A673 (cell line): ENCODE data around the gene ITPR3. TPM values are rescaled to one million over a fixed set of nuclear protein-coding genes. Genes with fewer than 3 reads are reported as not detected.

ENCODE experiments used
- BruUV-seq: library from RNA; stranded (reverse); fragments of 400-500 nt; replicated peaks from 2 replicates; lab custom pipeline; 2021; lab: Mats Ljungman, UMichigan
- CTCF ChIA-PET: fragments of 300-600 bp; sonication (Branson Sonifier 250); formaldehyde crosslinking; loops from one replicate; lab custom pipeline; 2022; ENCODE audit warnings: antibody characterized with exemption; lab: Charles Lee
- POLR2A ChIA-PET: fragments of 300-600 bp; sonication (Branson Sonifier 250); formaldehyde crosslinking; loops from one replicate; lab custom pipeline; 2022; ENCODE audit warnings: antibody characterized with exemption; ENCODE audit not compliant: low non-redundant PET; lab: Charles Lee
- DNase-seq: peaks from one replicate; pipeline ENCODE4 v3.0.0-alpha.2; 2015; ENCODE audit warnings: low spot score
- H3K27ac ChIP-seq: fragments of 200-600 bp; sonication (generic); 2 replicates; pipeline ENCODE4 v1.5.1; 2016; ENCODE audit warnings: mixed run types, low read depth, mild to moderate bottlenecking, mixed read lengths, antibody characterized with exemption, low read length; ENCODE audit not compliant: poor library complexity, severe bottlenecking
- H3K27me3 ChIP-seq: fragments of 200-600 bp; sonication (generic); replicated peaks from 2 replicates; pipeline ENCODE4 v1.6.1; 2017; ENCODE audit warnings: mixed run types, low read depth, mild to moderate bottlenecking, mixed read lengths, antibody characterized with exemption, low read length; ENCODE audit not compliant: insufficient read depth, poor library complexity
- H3K36me3 ChIP-seq: fragments of 200-600 bp; sonication (generic); 2 replicates; pipeline ENCODE4 v1.6.1; 2016; ENCODE audit warnings: mixed run types, mild to moderate bottlenecking, mixed read lengths, antibody characterized with exemption, low read length; ENCODE audit not compliant: insufficient read depth, poor library complexity, severe bottlenecking
- H3K4me1 ChIP-seq: fragments of 200-600 bp; sonication (generic); 2 replicates; pipeline ENCODE4 v1.6.1; 2017; ENCODE audit warnings: mixed run types, mild to moderate bottlenecking, mixed read lengths, antibody characterized with exemption, low read length; ENCODE audit not compliant: insufficient read depth, poor library complexity, severe bottlenecking
- H3K4me3 ChIP-seq: fragments of 200-600 bp; sonication (generic); 2 replicates; pipeline ENCODE4 v1.5.1; 2016; ENCODE audit warnings: low read depth, mixed run types, mild to moderate bottlenecking, mixed read lengths, low read length; ENCODE audit not compliant: poor library complexity, severe bottlenecking
- H3K9me3 ChIP-seq: fragments of 200-600 bp; sonication (generic); 2 replicates; pipeline ENCODE4 v1.6.1; 2016; ENCODE audit warnings: mixed run types, low read depth, mild to moderate bottlenecking, mixed read lengths, antibody characterized with exemption, low read length; ENCODE audit not compliant: poor library complexity, severe bottlenecking
- EZH2 ChIP-seq: fragments of 200-600 bp; sonication (generic); IDR thresholded peaks from 2 replicates; pipeline ENCODE4 v1.6.1; 2017; ENCODE audit warnings: borderline replicate concordance, low read depth, mild to moderate bottlenecking, mixed read lengths, antibody characterized with exemption, low read length; ENCODE audit not compliant: poor library complexity, severe bottlenecking
- intact Hi-C: fragments of 100-400 bp; cut with micrococcal nuclease; formaldehyde crosslinking; loops from one replicate; pipeline ENCODE4 v1.10.0; 2022; ENCODE audit not compliant: unreplicated experiment
- total RNA-seq: library from RNA; stranded (reverse); gene quantifications from 2 replicates; pipeline ENCODE4 v1.2.3, GENCODE V29; 2021
- TF ChIP-seq, protein P1 (sequence below): fragments of 300-800, 200-600 bp; sonication (generic); conservative IDR thresholded peaks from 2 replicates; pipeline ENCODE4 v1.5.1; 2017; ENCODE audit warnings: low read depth, mild to moderate bottlenecking, antibody characterized with exemption, low read length, moderate library complexity, mixed read lengths

Gene ITPR3
- total RNA-seq, 1 experiment from 2014 or later: 27.8 TPM

- no peaks in the 10 kb centered on the region for H3K27me3 ChIP-seq
- no peak overlapping the region for H3K27ac ChIP-seq
- peaks cover 6% of the 10 kb centered on the region for H3K36me3 ChIP-seq
- H3K9me3 ChIP-seq: no peaks in the 10 kb centered on the region
- no peak overlapping the region for H3K4me3 ChIP-seq
- ChIA-PET CTCF (no interaction called here), POLR2A (no interaction called here)
- no TSS peak for BruUV-seq
- H3K4me1 ChIP-seq: no peaks in the 10 kb centered on the region
- intact Hi-C loops: no loop called here
- no peak for TF ChIP-seq EZH2
- TF ChIP-seq, protein P1, sequence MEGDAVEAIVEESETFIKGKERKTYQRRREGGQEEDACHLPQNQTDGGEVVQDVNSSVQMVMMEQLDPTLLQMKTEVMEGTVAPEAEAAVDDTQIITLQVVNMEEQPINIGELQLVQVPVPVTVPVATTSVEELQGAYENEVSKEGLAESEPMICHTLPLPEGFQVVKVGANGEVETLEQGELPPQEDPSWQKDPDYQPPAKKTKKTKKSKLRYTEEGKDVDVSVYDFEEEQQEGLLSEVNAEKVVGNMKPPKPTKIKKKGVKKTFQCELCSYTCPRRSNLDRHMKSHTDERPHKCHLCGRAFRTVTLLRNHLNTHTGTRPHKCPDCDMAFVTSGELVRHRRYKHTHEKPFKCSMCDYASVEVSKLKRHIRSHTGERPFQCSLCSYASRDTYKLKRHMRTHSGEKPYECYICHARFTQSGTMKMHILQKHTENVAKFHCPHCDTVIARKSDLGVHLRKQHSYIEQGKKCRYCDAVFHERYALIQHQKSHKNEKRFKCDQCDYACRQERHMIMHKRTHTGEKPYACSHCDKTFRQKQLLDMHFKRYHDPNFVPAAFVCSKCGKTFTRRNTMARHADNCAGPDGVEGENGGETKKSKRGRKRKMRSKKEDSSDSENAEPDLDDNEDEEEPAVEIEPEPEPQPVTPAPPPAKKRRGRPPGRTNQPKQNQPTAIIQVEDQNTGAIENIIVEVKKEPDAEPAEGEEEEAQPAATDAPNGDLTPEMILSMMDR: no peak
- DNase-seq: no peak
Measured at GRCh38 chr6:33662318-33662717, 41.2 kb downstream of the ITPR3 start.

GRCh38 chr6:33663028-33663427 lies 41.9 kb downstream of the ITPR3 start:
- Histone ChIP-seq H3K4me1 (no peaks in the 10 kb centered on the region), H3K27me3 (no peaks in the 10 kb centered on the region), H3K4me3 (no peak overlapping the region), H3K36me3 (peaks cover 9% of the 10 kb centered on the region), H3K27ac (no peak overlapping the region), H3K9me3 (no peaks in the 10 kb centered on the region)
- intact Hi-C loops: no loop called here
- ChIA-PET POLR2A (no interaction called here), CTCF (no interaction called here)
- no peak for DNase-seq
- BruUV-seq: no TSS peak
- TF ChIP-seq, protein P1: no peak
- no peak for TF ChIP-seq EZH2

DNA sequence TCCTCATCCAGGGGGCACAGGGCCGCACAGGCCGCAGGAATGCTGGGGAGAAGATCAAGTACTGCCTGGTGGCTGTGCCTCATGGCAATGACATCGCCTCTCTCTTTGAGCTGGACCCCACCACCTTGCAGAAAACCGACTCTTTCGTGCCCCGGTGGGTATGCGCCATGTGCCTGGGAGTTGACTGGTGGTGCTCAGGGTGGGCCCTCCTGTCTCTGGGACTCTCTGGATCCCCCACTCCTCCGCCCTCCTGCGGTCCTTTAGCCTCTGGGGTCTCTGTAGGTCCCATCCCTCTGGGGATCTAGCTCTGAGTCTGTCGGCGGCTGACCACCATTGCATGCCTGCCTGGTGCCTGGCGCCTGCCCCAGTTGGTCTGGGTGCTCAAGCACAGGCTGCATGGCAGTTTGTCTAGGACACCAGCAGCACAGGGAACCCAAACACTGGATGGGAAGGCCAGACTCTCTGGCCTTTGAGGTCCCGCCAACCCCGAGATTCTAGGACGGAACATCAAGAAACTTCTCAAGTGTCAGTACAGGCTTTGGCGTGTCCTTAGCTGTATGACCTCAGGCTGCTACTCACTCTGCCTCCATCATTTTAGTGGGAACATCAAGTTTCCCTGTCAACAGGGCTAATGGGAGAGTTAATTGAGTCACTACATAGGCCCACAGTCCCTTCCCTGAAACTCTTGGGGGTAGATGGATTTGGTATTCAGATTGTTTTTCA lies 42.8 kb downstream of the ITPR3 start:
- POLR2A ChIA-PET: no interaction called here
- Histone ChIP-seq H3K36me3 (peaks cover 9% of the 10 kb centered on the region), H3K4me1 (no peaks in the 10 kb centered on the region), H3K27me3 (no peaks in the 10 kb centered on the region), H3K4me3 (no peak overlapping the region), H3K9me3 (no peaks in the 10 kb centered on the region), H3K27ac (no peak overlapping the region)
- no peak for DNase-seq
- no TSS peak for BruUV-seq
- TF ChIP-seq, protein P1: no peak
- no peak for TF ChIP-seq EZH2
- intact Hi-C loops: no loop called here
- CTCF ChIA-PET: no interaction called here
